Measurements from ENCODE around the gene ZNF618.
A peak's percentile ranks its signal among the peaks of the same experiment; 100 is the strongest.

The ZNF618 gene

DNA sequence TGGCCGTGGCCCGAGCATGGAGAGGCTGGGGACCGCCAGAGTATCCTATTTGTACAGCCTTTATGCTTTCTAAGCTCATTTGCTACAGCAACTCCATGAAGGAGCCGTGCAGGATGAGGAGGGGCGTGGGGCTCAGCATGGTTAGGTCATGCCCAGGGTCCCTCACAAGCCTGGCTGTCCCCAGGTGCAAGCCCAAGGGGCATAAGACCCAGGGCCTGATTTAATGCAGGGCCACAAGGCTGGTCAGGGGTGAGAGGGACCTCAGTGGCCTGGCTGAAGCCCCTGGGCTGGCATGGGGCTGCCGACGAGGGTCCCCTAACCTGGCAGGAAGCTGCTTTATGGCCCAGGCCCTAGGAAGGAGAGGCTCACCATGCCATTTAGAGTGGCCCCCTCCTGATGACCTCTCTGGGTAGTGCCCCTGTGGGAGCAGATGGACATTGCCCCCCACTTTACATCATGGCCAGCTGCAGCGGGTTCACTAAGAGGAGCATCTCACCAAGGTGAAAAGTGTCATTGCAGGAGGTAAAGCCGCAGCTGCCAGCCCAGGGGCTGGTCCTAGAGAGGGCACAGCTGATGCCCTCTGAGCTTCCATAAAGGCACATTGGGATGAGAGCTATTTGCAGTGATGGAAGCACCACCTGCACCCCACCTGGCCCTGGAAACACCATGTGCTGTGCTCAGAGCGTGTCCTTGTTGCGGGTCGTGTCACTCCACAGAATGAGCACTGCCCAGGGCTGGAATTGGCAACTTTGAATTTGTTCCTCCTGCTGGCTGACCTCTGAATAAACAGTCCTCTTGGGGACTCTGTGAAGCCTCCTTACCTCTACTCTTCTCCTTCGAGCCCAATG lies 58.9 kb downstream of the ZNF618 start:
- no peak for DNase-seq (ENCODE audit: low read depth)

GRCh38 chr9:113935677-113936380 lies 59.7 kb downstream of the ZNF618 start:
- DNase-seq (ENCODE audit: low read depth) = no peak

DNA sequence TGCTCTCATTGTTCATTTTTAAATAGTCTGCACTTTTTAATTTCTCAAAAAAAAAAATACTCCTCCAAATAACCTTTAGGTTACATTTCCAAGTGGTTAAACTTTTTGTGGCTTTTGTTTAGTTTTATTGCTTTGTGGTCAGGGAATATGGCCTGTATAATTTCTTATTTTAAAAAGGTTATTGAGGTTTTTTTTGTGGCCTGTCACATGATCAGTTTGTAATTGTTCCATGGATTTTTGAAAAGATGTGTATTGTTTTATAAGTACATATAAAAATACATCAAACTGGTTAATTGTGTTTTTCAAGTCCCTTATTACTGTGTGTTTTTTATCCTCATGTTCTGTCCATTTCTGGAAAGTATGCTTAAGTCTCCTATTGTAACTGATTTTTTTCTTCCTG lies 64.0 kb downstream of the ZNF618 start:
- no peak for DNase-seq (ENCODE audit: low read depth)

- DNase-seq (ENCODE audit: low read depth) = peak; percentile 46
Observed at GRCh38 chr9:113941056-113941455, 64.9 kb downstream of the ZNF618 start.

GRCh38 chr9:113941526-113941925 lies 65.4 kb downstream of the ZNF618 start:
- no peak for DNase-seq (ENCODE audit: low read depth)

GRCh38 chr9:113943112-113944009 lies 67.3 kb downstream of the ZNF618 start:
- no peak for DNase-seq (ENCODE audit: low read depth)

DNA sequence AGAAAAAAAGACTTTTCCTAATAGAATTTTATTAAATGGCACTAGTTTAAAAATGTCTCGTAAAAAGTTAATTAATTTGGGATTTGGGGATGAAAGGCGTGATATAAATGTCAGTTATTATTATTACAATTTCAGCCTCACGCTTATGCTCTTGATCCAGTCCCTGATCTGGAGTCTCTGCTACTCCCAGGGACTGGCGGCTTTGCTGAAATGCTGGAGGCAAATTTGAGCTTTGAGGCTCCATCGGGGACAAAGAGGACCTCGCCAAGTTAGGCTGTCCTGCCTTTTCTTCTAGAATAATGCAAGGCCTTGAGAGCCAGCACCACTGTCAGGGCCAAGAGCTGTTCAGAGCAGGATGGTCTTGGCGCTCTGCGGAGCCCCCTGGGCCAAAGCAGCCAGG lies 69.7 kb downstream of the ZNF618 start:
- no peak for DNase-seq (ENCODE audit: low read depth)

DNA sequence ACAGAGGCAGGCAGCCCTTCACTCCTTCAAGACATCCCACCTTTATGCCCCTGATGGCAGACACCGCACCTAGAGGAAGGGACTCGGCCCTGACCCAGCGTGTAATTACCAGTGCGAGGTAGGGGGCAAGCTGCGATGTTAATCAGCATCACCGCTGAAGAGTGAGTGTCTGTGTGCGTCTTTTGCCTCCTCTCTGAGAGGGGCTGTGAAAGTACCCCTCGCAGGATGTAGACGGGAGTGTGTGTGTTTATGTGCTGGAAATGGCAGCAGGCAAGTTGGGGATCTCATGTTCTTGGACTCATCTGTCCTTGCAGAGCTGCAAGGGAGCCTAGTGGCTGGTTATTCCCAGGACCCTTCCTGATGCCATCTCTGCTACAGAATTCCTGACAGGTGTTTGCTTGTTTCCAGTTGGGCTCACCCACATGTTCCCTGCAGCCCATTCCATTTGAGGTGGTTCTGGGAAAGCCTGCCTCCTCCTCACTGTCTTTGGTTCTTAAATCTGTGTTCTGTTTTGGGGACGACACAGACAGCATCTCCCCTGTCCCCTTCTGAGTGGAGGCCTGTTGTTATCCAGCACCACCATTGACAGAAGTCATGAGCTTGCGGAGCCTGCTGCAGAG lies 70.5 kb downstream of the ZNF618 start:
- DNase-seq (ENCODE audit: low read depth) = no peak

DNA sequence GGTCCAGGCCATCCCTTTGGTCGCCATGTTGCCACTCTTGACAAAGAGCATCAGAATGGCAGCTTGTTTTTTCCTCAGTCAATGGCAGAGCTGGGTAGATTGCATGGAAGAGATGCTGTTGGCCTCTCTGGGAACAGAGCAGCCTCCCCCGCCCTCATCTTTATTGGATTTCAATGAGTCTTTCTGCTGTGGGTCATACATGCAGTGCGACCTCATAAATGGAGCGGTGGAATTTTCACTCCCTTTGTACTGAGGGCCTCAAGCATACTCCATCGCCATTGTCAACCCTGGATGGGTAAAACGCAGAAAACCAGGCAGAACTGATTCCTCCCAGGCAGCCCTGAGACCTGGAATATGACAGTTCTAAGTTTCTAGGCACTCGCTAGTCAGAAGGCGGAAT lies 71.8 kb downstream of the ZNF618 start:
- no peak for DNase-seq (ENCODE audit: low read depth)

DNA sequence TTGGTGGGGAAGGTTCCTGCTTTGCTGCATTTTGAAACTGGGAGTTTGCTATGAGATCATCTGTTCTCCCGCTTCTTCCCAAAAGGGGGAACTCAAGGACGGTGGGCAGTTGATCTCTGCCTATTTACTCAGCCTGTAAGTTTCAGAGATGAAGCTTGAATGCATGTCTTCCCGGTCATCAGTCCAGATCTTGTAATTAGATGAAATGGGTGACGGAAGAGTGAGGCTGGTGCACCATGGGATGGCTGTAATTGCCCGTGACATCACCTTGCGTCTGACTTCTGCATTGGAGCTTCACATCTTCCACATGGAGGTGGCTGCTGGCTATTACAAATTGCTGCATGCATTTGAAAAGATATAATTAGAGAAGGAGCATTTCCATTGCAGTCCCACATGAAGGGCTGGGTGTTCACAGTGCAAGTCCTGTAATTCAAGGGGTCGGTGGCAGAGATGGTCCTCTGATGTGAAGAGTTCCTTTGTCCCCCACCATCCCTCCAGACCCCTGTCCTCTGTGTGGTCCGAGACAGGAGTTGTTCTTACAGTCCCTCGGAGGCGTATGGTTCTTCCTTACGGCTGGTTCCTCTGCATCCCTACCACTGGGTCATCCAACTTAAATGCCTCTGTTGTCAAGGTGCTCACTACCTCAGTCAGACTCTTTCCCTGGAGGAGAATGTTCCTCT lies 72.9 kb downstream of the ZNF618 start:
- DNase-seq (ENCODE audit: low read depth) = no peak

DNA sequence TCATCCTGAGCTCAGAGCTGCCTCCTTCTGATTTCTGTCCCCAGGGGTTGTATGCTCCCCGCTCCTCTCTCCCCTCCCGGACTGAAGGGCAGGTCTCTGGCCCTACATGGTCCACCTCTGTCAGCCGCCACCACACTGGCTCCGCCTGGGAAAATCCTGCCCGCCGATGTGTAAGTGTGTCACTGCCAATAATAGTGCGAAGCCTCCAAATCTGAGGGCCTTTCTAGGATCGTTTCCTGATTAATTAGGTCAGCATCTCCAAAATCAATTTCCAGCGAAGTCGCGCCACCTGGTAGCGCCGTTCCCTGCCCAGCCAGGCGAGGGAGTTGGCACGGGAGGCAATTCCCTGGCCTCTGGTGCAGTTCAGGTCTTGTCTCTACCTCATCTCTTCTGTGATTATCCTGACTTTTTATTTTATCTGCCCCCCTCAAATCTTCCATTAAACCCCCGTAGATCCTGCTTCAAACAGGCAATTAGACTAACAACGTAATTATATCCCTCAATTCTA lies 73.5 kb downstream of the ZNF618 start:
- DNase-seq (ENCODE audit: low read depth) = no peak

DNA sequence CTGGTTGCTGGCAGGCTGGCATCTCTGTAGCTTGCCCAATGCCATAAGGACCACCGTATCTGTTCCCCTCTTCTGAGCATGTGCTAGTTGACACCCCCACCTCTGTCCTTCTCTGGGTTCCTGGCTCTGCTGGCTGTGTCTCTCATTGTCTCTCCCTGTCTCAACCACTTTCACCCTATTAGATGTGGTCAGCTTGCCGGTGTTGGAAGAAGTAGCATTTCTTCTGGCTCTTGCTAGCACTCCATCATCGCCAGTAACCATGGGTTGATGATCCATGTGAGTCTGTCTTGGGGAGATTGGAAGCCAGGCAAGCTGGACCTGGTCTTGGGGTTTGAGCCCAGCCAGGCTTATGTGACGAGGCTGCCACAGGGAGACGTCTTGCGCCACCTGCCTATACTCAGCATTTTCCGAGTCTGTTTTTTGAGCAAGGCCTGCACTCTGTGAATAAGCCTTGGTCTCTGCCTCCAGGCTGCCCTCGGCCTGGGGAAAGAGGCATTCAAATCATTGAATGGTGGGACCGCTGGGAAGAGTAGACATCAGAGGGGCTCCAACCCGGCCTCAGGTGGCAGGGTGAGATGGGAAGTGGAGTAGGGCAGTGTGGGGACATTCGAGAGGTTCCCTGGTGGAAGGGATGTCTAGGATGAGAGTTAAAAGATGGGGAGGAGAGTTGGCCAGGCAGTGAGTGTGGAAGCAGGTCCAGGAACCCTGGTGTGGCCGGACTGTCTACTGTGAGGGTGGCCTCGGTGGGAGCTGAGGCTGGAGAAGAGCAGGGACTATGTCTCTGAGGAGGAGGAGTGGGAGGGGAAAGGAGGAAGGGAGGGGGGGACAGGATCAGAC lies 74.3 kb downstream of the ZNF618 start:
- DNase-seq (ENCODE audit: low read depth) = no peak

- no peak for DNase-seq (ENCODE audit: low read depth)
Observed at GRCh38 chr9:113951032-113951372, 74.9 kb downstream of the ZNF618 start.

DNA sequence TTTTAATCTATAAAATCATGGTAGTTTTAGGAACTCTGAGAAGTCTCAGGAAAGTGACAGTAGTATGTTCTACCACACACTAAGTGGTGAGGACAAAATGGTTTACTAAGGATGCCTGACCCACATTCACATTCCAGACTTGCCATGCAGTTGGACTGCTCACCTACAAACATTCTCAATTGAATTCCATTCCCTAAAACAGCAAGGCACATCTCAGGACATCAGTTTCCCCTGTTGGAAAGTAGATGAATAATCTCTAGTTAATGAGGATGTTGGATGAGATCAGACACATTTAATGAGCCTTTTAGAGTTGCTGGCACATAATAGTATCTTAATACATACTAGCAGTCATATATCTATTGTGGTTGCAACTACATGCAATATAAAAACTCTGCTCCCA lies 76.6 kb downstream of the ZNF618 start:
- no peak for DNase-seq (ENCODE audit: low read depth)

DNA sequence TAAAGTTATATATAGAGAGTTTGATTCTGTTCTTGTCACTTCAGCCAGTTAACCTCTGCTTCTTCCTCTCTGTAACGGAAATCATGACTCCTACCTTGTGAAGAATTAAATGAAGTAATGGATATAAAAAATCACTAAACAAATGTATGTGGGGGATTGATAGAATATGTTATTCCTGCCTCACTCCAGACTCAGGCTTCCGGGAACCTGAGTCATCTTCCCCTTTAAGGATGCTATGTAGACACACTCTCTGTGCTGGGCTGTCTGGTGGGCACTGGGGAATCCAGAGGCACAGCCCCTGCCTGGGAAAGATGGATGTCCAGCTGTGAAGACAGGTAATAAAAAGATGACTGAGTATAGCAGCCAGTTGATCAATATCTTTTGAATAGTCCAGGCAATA lies 77.4 kb downstream of the ZNF618 start:
- DNase-seq (ENCODE audit: low read depth) = no peak

- no peak for DNase-seq (ENCODE audit: low read depth)
Observed at GRCh38 chr9:113954591-113954990, 78.5 kb downstream of the ZNF618 start.

DNA sequence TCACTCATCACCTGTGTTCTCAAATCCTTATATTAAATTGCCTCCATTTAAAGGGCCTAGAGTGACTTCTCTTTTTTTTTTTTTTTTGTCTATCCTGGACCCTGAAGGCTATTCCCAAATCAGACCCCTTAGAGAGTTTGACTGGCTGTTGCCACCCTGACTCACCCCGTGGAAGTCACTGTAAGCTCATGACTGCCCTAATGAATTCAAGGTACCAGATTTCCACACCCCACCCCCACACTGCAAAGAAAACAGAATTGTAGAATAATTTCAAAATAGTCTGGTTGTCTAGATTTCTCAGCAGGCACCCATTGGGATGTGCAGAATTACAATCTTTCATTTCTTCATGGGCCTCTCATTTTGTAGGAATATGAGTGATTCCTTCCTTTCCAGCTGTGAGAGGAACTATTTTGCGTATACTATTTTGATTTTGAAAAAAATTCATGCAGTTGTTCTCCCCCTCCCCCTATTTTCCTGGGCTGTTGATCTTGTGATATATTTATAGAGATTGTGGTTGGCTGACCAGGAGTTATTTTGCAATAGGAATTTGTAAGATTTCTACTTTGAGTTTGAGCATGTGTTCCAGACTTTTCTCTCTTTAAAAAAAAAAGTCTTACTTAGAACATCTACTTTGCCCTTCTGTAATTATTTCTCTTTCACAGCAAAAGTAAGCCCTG lies 79.1 kb downstream of the ZNF618 start:
- DNase-seq (ENCODE audit: low read depth) = peak; percentile 79

GRCh38 chr9:113956901-113957300 lies 80.8 kb downstream of the ZNF618 start:
- DNase-seq (ENCODE audit: low read depth) = no peak

- no peak for DNase-seq (ENCODE audit: low read depth)
Observed at GRCh38 chr9:113957351-113957750, 81.2 kb downstream of the ZNF618 start.

- DNase-seq (ENCODE audit: low read depth) = peak; percentile 71
Observed at GRCh38 chr9:113957821-113958341, 81.8 kb downstream of the ZNF618 start.
